SK-N-SH (cell line): ENCODE results near the gene OLFML1. TPM values are rescaled to one million over a fixed set of nuclear protein-coding genes. Genes with fewer than 3 reads are reported as not detected.

Experiments used
- CTCF ChIA-PET: fragments of 300-600, 350-600 bp; formaldehyde crosslinking; extraction: SDS; loops from one replicate; lab custom pipeline; 2021; lab: Yijun Ruan, JAX
- POLR2A ChIA-PET: fragments of 350-600 bp; sonication (Branson Sonifier 250); formaldehyde crosslinking; extraction: SDS; loops from one replicate; lab custom pipeline; 2020; ENCODE audit warnings: antibody characterized with exemption, inconsistent platforms; lab: Yijun Ruan, JAX
- DNase-seq: peaks from one replicate; pipeline ENCODE4 v3.0.0; 2012
- H2AFZ ChIP-seq: fragments of 200-600 bp; sonication (generic); 2 replicates; pipeline ENCODE4 v1.8.1; 2016; ENCODE audit warnings: antibody characterized with exemption, mild to moderate bottlenecking, low read depth
- H3F3A ChIP-seq: fragments of 200-600 bp; sonication (generic); replicated peaks from 2 replicates; pipeline ENCODE3; 2016; ENCODE audit warnings: antibody characterized with exemption, mild to moderate bottlenecking; ENCODE audit not compliant: insufficient read depth
- H3K27ac ChIP-seq, 2 experiments: fragments of 200-500 bp in 1 of 2; fragments of 200-600 bp in 1 of 2; sonication (Bioruptor generic) in 1 of 2; sonication (generic), shearing (Covaris generic) in 1 of 2; 2 replicates each; pipeline versions ENCODE4 v1.5.1 to v1.6.1; 2014 to 2016; ENCODE audit warnings: low read depth in 2 of 2, inconsistent platforms in 1 of 2, low read length in 1 of 2, mild to moderate bottlenecking in 1 of 2, mixed read lengths in 1 of 2
- H3K27me3 ChIP-seq: fragments of 200-600 bp; sonication (generic), shearing (Covaris generic); 2 replicates; pipeline ENCODE4 v1.6.1; 2016; ENCODE audit warnings: mixed run types; ENCODE audit not compliant: insufficient read depth
- H3K36me3 ChIP-seq, 2 experiments: fragments of 200-500 bp in 1 of 2; fragments of 200-600 bp in 1 of 2; sonication (Bioruptor generic) in 1 of 2; sonication (generic) in 1 of 2; replicated peaks in 1 of 2; 2 replicates each; pipeline versions ENCODE3 to v1.5.1; 2014 to 2016; ENCODE audit warnings: low read length in 1 of 2, mild to moderate bottlenecking in 1 of 2; ENCODE audit not compliant: insufficient read depth in 2 of 2, control insufficient read depth in 1 of 2
- H3K4me1 ChIP-seq, 2 experiments: fragments of 200-500 bp in 1 of 2; fragments of 200-600 bp in 1 of 2; sonication (Bioruptor generic) in 1 of 2; sonication (generic), shearing (Covaris generic) in 1 of 2; 2 replicates each; pipeline versions ENCODE4 v1.5.1 to v1.6.1; 2014 to 2016; ENCODE audit warnings: low read depth in 1 of 2, low read length in 1 of 2, mixed run types in 1 of 2; ENCODE audit not compliant: insufficient read depth in 2 of 2, control insufficient read depth in 1 of 2
- H3K4me2 ChIP-seq: fragments of 200-600 bp; sonication (generic), shearing (Covaris generic); 2 replicates; pipeline ENCODE4 v1.6.1; 2017; ENCODE audit warnings: mixed run types
- H3K4me3 ChIP-seq, 2 experiments: fragments of 200-500 bp in 1 of 2; fragments of 200-600 bp in 1 of 2; sonication (Bioruptor generic) in 1 of 2; sonication (generic), shearing (Covaris generic) in 1 of 2; 2 replicates each; pipeline versions ENCODE4 v1.5.1 to v1.8.1; 2014 to 2016; ENCODE audit warnings: low read depth in 2 of 2, inconsistent platforms in 1 of 2, low read length in 1 of 2, mild to moderate bottlenecking in 1 of 2, mixed read lengths in 1 of 2, moderate library complexity in 1 of 2
- H3K79me2 ChIP-seq: fragments of 200-600 bp; sonication (generic); 2 replicates; pipeline ENCODE4 v1.8.1; 2017; ENCODE audit warnings: mild to moderate bottlenecking; ENCODE audit not compliant: insufficient read depth
- H3K9ac ChIP-seq: fragments of 200-600 bp; sonication (generic); 2 replicates; pipeline ENCODE4 v1.6.1; 2017; ENCODE audit warnings: mixed run types
- H3K9me2 ChIP-seq: fragments of 200-600 bp; sonication (generic); 2 replicates; pipeline ENCODE4 v1.6.1; 2017; ENCODE audit warnings: mixed run types
- H3K9me3 ChIP-seq: fragments of 200-600 bp; sonication (generic); 2 replicates; pipeline ENCODE4 v1.6.1; 2017; ENCODE audit warnings: mixed run types, mild to moderate bottlenecking, moderate library complexity
- H4K20me1 ChIP-seq: fragments of 200-600 bp; sonication (generic); 2 replicates; pipeline ENCODE4 v1.6.1; 2017; ENCODE audit warnings: mild to moderate bottlenecking, mixed run types; ENCODE audit not compliant: insufficient read depth
- EP300 ChIP-seq, 2 experiments: IDR thresholded peaks; 2 replicates each; pipeline versions ENCODE4 v1.4.0 to v1.6.1; 2012; ENCODE audit warnings: borderline replicate concordance in 1 of 2, low read depth in 1 of 2, low read length in 1 of 2
- FOXM1 ChIP-seq: IDR thresholded peaks from 2 replicates; pipeline ENCODE4 v1.4.0; 2012; ENCODE audit warnings: low read depth, mild to moderate bottlenecking
- MXI1 ChIP-seq: IDR thresholded peaks from 2 replicates; pipeline ENCODE4 v1.6.1; 2012; ENCODE audit warnings: mild to moderate bottlenecking, low read depth, low read length, improper control_type of control experiment
- NFIC ChIP-seq: IDR thresholded peaks from 2 replicates; pipeline ENCODE4 v1.4.0; 2012; ENCODE audit warnings: borderline replicate concordance
- RAD21 ChIP-seq: IDR thresholded peaks from 2 replicates; pipeline ENCODE4 v1.6.1; 2012; ENCODE audit warnings: mild to moderate bottlenecking, low read length
- RXRA ChIP-seq: IDR thresholded peaks from 2 replicates; pipeline ENCODE4 v1.4.0; 2012; ENCODE audit warnings: low read depth, mild to moderate bottlenecking, borderline replicate concordance
- WGBS: methylation state at CpG from one replicate; pipeline ENCODE4 v1.1.6; 2017; ENCODE audit warnings: low lambda C conversion rate; 5-methylcytosine and 5-hydroxymethylcytosine counted together
- polyA plus RNA-seq, 3 experiments: library from polyadenylated mRNA; depleted of rRNA; stranded (reverse); fragments of >200 nt; gene quantifications; 2 replicates each; pipeline ENCODE4 v1.2.3, GENCODE V29; 2012
- TF ChIP-seq, protein P1 (sequence below): IDR thresholded peaks from 2 replicates; pipeline ENCODE4 v1.6.1; 2012; ENCODE audit warnings: mild to moderate bottlenecking, low read depth, low read length, moderate library complexity
- TF ChIP-seq, protein P2 (sequence below): fragments of 200-600 bp; sonication (generic); IDR thresholded peaks from 2 replicates; pipeline ENCODE4 v1.6.1; 2017; ENCODE audit warnings: antibody characterized with exemption, mild to moderate bottlenecking, moderate library complexity
- TF ChIP-seq, protein P3 (sequence below): fragments of 150-350 bp; IDR thresholded peaks from 2 replicates; pipeline ENCODE4 v1.6.1; 2017; ENCODE audit warnings: antibody characterized with exemption, low read length, low read depth, borderline replicate concordance

The OLFML1 gene
- polyA plus RNA-seq, 1 of the 3 experiments (the other 2 are of a cell fraction), result not detected

DNA sequence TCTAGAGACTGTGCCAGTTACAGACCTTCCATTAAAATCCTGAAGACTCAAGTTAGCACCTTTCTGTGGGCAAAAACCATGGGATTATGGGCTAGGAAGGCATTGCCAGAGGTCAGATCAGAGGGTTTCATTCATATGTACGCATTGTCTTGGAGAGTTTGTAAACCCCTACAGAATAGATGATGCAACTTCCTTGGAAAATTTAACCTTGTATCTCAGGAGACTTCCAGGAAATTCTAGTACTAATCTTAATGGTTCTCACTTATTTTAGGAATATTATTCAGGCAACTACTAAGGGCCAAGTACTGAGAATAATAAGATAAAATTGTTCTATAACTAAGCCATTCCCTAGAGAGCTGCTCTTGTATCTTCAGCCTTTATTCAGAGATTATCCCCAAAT, 6.9 kb downstream of the OLFML1 start:
- Histone ChIP-seq H3K36me3 (no peaks in the 10 kb centered on the region), H3K9me3 (no peaks in the 10 kb centered on the region), H3K27me3 (no peaks in the 10 kb centered on the region), H3K27ac (no peak overlapping the region), H3K79me2 (no peaks in the 10 kb centered on the region), H3K9me2 (no peaks in the 10 kb centered on the region), H3K4me3 (no peak overlapping the region), H3F3A (no peaks in the 10 kb centered on the region), H4K20me1 (no peaks in the 10 kb centered on the region), H3K4me2 (no peak overlapping the region), H2AFZ (no peak overlapping the region), H3K9ac (no peak overlapping the region), H3K4me1 (no peaks in the 10 kb centered on the region)
- ChIA-PET CTCF (no interaction called here), POLR2A (no interaction called here)
- DNase-seq, result no peak
- TF ChIP-seq, protein P1, sequence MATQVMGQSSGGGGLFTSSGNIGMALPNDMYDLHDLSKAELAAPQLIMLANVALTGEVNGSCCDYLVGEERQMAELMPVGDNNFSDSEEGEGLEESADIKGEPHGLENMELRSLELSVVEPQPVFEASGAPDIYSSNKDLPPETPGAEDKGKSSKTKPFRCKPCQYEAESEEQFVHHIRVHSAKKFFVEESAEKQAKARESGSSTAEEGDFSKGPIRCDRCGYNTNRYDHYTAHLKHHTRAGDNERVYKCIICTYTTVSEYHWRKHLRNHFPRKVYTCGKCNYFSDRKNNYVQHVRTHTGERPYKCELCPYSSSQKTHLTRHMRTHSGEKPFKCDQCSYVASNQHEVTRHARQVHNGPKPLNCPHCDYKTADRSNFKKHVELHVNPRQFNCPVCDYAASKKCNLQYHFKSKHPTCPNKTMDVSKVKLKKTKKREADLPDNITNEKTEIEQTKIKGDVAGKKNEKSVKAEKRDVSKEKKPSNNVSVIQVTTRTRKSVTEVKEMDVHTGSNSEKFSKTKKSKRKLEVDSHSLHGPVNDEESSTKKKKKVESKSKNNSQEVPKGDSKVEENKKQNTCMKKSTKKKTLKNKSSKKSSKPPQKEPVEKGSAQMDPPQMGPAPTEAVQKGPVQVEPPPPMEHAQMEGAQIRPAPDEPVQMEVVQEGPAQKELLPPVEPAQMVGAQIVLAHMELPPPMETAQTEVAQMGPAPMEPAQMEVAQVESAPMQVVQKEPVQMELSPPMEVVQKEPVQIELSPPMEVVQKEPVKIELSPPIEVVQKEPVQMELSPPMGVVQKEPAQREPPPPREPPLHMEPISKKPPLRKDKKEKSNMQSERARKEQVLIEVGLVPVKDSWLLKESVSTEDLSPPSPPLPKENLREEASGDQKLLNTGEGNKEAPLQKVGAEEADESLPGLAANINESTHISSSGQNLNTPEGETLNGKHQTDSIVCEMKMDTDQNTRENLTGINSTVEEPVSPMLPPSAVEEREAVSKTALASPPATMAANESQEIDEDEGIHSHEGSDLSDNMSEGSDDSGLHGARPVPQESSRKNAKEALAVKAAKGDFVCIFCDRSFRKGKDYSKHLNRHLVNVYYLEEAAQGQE, result no peak
- no peak for TF ChIP-seq RAD21
- no peak for TF ChIP-seq MXI1
- TF ChIP-seq RXRA, result no peak
- TF ChIP-seq EP300 (IDR thresholded peaks at IDR 0.05; ENCODE audit: borderline replicate concordance in 1 of 2, low read depth in 1 of 2, low read length in 1 of 2), result no peak
- TF ChIP-seq, protein P2, sequence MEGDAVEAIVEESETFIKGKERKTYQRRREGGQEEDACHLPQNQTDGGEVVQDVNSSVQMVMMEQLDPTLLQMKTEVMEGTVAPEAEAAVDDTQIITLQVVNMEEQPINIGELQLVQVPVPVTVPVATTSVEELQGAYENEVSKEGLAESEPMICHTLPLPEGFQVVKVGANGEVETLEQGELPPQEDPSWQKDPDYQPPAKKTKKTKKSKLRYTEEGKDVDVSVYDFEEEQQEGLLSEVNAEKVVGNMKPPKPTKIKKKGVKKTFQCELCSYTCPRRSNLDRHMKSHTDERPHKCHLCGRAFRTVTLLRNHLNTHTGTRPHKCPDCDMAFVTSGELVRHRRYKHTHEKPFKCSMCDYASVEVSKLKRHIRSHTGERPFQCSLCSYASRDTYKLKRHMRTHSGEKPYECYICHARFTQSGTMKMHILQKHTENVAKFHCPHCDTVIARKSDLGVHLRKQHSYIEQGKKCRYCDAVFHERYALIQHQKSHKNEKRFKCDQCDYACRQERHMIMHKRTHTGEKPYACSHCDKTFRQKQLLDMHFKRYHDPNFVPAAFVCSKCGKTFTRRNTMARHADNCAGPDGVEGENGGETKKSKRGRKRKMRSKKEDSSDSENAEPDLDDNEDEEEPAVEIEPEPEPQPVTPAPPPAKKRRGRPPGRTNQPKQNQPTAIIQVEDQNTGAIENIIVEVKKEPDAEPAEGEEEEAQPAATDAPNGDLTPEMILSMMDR, result no peak
- TF ChIP-seq, protein P3, sequence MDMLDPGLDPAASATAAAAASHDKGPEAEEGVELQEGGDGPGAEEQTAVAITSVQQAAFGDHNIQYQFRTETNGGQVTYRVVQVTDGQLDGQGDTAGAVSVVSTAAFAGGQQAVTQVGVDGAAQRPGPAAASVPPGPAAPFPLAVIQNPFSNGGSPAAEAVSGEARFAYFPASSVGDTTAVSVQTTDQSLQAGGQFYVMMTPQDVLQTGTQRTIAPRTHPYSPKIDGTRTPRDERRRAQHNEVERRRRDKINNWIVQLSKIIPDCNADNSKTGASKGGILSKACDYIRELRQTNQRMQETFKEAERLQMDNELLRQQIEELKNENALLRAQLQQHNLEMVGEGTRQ, result no peak
- 50% methylated on average over 1 of the region's 1 CpG for WGBS

DNA sequence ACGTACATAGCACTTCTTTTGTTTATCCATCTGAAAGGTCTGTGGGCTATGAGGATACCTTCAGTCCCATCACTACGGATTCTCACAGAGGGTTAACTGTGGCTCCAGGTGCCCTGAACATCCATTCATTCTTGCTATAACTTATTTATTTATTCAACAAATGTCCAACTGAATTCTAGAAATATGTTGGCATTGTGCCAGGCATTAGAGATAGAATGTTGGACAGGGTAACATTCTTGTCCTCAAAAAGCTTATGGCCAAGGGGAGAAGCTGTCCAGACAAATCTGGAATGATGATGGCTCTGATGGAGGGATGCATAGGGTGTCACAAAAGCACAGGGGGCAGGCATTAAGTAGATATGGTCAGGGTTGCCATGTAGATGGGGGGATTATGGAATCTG, 8.4 kb downstream of the OLFML1 start:
- H3K36me3 ChIP-seq, result no peaks in the 10 kb centered on the region
- H3K4me2 ChIP-seq, result no peak overlapping the region
- no peak overlapping the region for H3K4me3 ChIP-seq
- no peaks in the 10 kb centered on the region for H3K9me2 ChIP-seq
- no peaks in the 10 kb centered on the region for H4K20me1 ChIP-seq
- H2AFZ ChIP-seq, result no peak overlapping the region
- no peaks in the 10 kb centered on the region for H3K9me3 ChIP-seq
- POLR2A ChIA-PET, result no interaction called here
- TF ChIP-seq FOXM1, result no peak
- TF ChIP-seq NFIC, result peak; percentile 7; the same call in 1 of the 2 replicates
- H3F3A ChIP-seq, result no peaks in the 10 kb centered on the region
- CTCF ChIA-PET, result interaction anchor here (0.9 kb wide), 1 partner anchor 215 kb away, joined by 3 read pairs; no protein-coding TSS in a partner anchor
- no peaks in the 10 kb centered on the region for H3K4me1 ChIP-seq
- H3K79me2 ChIP-seq, result no peaks in the 10 kb centered on the region
- H3K27me3 ChIP-seq, result no peaks in the 10 kb centered on the region
- H3K27ac ChIP-seq, result no peak overlapping the region
- no peak overlapping the region for H3K9ac ChIP-seq
- no peak for DNase-seq
- WGBS, result 20% methylated on average over 2 of the region's 2 CpGs
